Measurements from ENCODE around the gene LRRC27. TPM values are rescaled to one million over a fixed set of nuclear protein-coding genes. Genes with fewer than 3 reads are reported as not detected.
"Not testable (repeated sequence)": the region's sequence is repeated elsewhere in the genome, so short reads cannot be mapped to it uniquely, and the experiment has no call there.

Gene LRRC27
- total RNA-seq, 1 donor from 2014 or later, result 9.3 TPM

DNA sequence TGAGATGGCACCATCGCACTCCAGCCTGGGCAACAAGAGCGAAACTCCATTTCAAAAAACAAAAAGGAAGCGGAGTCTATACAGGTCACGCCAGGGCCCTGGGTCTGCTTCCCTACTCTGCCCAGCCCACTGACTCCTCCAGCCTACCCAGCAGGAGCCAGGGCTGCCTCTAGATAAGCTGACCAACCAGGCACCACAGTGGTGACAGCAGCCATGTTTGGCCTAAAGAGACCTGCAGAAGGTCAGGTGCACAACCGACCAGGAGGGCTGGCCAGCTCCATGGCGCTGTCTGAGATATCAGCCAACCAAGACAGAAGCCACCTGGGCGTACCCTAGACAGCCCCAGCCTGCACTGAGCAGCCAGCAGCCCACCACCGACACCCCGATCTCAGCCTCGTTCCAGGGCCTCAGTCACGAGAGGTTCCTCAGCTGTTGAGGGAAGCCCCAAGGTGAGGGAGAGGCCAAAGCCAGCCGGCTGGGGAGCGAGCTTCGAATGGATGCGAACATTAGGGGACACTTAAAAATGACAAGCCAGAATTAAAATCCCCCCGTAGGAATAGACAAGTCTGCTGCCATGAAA, 40.6 kb downstream of the LRRC27 start:
- DNase-seq (ENCODE audit: low read depth), result no peak

DNA sequence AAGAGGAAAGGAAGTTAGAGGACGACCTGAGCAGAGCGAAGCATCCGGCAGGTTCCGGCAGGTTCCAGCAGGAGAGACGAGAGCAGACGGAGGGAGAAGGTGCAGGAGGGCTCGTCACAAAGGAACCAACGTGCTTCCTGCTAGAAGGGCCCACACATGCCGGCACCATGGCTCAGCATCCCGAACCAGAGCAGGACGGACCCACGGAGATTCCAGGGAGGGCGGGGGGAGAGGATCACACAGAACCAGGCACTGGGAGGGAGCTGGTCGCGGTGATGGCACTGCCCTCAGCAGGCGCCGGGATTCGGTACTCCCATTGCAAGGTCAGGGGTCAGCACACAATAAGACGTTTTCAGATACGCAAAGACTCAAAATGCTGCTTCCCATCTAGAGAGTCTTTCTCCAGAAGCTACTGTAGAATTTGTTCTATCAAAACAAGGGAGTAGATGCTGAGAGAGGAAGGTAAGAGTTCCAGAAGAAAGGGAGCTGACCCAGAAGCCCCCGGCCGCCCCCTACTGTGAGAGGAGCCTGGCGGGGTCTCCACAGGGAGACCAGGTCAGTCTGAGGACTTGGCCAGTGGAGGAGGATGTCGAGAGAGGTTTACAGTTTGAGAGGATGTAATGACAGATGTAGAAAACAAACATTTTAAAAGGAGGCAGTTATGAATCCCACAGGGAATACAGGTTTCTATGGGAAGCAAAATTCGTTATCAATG, 41.4 kb downstream of the LRRC27 start:
- no peak for DNase-seq (ENCODE audit: low read depth)

DNA sequence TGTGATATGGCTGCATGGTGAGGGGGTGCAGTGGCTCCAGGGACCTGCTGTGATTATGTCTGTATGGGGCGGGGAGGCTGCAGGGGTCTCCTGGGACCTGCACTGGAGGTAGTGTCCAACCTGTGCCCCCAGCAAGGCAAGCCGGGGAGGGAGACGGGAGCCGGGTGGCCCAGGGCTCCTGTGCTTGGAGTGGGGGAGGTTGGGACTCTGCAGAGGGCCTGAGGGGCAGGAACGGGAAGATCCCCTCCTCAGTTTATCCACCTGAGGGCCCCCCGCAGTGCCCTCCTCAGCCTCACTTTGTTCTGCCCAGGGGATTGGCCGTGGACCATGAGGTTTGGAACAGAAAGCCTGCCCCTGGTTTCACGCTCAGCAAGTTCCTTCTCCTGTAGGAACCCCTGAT, 42.2 kb downstream of the LRRC27 start:
- no peak for DNase-seq (ENCODE audit: low read depth)

DNA sequence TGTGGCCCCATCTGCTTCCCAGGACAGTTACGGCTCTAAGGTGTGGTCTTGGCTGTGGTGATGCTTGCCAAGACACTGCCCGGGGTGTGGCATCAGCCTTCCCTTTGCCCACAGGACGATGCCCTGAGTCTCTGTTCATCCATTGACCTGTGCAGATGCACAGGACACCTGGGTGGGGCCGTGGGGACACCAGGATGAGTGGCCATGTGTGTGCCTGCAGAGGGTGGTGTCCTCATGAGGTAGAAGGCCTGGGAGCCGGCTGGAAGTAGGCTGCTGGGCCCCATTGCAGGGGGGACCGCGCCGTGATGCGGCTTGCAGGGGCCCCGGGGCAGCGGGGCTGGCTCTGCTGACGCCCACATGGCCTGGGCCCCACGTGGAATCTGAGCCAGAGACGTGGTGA, 42.6 kb downstream of the LRRC27 start:
- DNase-seq (ENCODE audit: low read depth), result no peak

DNA sequence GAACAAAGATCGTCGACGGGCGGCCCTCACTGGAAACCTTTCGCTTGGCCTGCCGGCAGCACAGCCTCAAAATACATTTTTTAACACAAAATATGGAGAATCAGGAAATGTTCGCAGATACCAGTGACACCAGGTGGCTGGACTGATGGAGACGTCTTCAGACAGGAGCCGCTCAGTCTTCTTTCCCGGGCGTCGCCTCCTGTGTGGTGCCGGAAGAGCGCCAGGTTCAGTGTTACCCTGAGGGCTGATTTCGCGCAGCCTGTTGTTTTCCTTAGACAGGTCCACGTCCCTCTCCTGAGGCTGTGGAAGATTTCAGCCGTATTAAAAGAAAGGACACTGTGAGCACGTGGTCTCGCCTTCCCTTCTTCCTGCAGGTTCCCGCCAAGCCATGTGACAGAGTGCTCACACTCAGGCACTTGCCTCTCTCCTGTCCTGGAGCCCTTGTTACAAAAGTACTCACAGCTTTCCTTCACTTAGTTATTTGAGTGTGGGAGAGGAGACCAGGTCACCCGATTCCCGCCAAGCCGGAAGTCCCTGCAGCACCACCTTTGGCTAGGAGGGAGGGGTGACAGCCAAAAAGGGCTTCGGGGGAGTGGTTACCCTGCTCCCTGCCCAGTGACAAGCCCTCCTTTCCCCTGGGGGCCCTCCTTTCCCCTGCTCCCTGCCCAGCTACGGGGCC, 43.3 kb downstream of the LRRC27 start:
- DNase-seq (ENCODE audit: low read depth), result no peak

DNA sequence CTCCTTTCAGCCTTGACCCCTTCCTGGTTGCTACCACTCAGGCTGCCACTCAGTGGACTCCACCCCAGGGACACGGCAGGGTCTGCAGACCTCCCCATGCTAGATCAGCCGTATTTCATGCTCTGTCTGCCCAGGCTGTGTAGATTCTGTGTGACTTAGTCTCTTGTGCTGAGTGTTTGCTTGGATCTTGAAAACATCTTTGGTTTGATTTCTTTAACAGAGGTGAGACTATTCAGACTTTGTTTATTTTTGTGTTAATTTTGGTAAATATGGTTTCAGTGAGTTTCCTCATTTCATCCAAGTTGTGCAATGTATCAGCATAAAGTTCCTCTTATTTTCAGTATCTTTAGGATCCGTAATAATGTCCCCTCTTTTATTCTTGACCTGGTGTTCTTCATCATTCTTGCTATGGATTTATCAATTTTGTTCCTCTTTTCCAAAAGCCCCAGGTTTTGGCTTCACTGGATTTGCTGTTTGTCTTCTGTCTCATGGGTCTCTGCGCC, 43.9 kb downstream of the LRRC27 start:
- DNase-seq (ENCODE audit: low read depth), result no peak

DNA sequence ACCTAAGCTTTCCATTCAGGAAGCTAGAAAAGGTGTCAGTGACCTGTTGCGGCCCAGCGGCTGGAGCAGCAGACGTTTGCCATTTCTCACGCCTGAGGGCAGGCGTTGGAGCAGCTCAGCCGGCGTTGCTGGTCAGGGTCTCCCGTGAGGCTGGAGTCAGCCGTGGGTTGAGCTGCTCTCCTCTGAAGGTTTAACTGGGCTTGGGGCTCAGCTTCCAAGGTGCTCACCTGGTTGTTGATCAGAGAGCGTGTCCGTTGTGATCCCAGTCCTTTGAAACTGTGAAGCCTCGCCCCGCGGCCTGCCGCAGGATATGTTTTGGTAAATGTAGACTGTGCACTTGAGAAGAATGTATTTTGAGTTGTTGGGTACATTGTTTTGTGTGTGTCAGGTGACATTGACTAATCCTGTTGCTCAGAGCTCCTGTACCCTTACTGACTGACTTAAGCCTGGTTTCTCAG, 44.4 kb downstream of the LRRC27 start:
- DNase-seq (ENCODE audit: low read depth), result no peak

DNA sequence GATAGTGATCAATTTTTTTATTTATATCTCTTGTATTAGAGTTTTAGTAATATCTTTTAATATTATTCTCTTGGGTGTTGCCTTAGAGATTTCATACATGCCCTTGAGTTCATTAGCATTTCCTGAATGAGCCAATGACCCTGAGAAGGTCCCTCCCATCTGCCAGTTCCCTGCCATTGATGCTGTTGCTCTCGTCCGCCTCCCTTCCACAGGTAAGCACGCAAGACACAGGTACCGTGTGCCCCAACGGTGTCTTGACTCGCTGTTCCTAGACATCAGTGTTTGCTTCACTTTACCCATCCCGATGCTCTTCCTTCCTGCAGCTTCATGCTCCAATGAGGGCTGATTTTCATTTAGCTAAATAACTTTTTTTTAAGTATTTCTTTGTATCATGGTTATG, 45.3 kb downstream of the LRRC27 start:
- DNase-seq (ENCODE audit: low read depth), result no peak

DNA sequence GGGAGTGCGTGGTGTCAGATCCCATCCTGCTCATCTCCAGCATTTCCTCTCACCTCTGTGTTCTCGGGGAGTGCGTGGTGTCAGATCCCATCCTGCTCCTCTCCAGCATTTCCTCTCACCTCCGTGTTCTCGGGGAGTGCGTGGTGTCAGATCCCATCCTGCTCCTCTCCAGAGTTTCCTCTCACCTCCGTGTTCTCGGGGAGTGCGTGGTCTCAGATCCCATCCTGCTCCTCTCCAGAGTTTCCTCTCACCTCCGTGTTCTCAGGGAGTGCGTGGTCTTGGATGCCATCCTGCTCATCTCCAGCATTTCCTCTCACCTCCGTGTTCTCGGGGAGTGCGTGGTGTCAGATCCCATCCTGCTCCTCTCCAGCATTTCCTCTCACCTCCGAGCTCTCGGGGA, 47.0 kb downstream of the LRRC27 start:
- DNase-seq (ENCODE audit: low read depth), result not testable (repeated sequence)

DNA sequence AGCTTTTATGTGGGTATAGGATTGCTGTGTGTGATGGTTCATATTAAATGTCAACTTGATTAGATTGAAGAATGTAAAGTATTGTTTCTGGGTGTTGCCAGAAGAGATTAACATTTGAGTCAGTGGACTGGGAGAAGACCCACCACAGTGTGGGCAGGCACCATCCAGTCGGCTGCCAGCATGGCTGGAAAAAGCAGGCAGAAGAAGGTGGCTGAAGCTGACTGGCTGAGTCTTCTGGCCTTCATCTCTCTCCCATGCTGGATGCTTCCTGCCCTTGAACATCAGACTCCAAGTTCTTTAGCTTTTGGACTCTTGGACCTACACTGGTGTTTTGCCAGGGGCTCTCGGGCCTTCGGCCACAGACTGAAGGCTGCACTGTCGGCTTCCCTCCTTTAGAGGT, 49.0 kb downstream of the LRRC27 start:
- not testable (repeated sequence) for DNase-seq (ENCODE audit: low read depth)

DNA sequence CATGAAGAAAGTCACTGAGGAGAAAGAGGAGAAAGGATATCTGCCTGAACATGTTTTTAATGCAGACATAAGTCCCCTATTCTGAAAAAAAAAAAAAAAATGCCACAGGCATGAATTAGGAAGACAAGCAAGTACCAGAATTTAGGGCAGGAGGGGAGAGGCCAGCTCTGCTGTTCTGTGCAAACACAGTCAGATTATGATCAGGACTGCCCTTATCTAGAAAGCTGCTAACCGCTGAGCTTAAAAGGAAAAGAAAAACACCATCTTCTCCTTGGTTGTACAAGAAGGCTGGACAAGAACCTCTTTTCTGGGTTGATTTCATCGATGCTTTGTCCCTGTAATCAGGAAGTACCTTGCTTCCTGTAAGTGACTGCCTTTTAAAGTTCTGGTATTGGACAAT, 49.7 kb downstream of the LRRC27 start:
- no peak for DNase-seq (ENCODE audit: low read depth)

DNA sequence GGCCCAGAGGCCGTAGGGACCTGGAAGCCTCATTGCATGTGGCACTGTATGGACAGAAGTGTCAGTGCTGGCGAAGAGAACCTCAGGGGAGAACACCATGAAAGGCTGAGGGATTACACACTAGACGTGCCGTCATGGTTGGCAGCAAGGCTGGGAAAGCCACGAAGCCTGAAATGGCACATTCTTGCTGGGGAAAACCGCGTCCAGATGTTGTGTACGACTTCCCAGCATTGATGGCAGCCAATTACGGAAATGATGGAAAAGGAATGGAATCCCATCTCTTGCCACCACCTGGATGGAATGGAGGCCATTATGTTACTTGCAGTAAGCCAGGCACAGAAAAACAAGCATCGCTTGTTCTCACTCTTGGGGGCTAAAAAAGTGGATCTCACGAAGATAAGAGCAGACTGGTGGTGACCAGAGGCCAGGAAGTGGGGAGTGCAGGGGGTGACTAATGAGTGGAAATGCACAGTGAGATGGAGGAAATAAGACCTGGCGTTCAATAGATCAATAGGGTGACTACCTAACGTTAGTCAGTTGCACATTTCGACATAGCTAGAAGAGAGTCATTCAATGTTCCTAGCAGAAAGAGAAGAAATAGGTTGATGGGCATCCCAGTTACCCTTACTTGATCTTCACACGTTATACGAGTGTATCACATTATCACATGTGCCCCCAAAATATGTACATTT, 50.4 kb downstream of the LRRC27 start:
- DNase-seq (ENCODE audit: low read depth), result no peak

DNA sequence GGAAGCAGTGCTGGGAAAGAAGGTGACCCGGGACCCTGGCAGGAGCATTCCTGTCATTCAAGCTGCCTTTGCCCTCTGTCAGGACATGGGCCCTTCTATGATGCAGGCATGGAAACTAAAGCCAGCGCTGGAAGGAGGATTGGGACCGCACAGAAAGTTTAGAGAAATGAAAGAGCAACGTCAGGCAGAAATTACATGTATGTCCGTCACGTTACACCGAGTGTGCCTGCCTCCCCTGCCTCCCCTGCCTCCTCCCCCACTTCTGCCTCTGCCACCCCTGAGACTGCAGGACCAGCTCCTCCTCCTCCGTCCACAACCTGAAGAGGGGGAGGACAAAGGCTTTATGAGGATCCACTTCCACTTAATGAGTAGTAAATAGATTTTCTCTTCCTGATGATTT, 51.1 kb downstream of the LRRC27 start:
- no peak for DNase-seq (ENCODE audit: low read depth)

DNA sequence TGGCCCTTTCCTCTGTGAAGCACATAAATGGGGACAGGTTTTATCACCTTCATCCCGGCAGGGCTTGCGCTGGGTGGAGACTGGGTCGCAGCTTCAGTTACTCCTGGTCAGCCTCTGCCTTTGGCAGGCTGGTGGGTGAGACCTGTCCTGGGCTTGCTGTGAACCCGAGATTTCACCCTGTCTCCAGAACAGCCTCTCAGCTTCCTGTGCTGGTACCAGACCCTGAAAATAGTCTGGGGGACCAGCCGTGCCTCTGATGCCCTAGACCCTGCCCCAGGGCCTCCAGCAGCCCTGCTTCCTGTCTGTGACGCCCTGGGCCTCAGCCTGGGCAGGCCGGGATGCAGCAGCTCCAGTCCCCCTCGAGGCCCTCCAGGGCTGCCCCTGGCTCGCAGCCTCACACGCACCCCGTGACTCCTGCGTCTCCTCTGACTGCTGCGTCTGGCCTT, 51.8 kb downstream of the LRRC27 start:
- no peak for DNase-seq (ENCODE audit: low read depth)

DNA sequence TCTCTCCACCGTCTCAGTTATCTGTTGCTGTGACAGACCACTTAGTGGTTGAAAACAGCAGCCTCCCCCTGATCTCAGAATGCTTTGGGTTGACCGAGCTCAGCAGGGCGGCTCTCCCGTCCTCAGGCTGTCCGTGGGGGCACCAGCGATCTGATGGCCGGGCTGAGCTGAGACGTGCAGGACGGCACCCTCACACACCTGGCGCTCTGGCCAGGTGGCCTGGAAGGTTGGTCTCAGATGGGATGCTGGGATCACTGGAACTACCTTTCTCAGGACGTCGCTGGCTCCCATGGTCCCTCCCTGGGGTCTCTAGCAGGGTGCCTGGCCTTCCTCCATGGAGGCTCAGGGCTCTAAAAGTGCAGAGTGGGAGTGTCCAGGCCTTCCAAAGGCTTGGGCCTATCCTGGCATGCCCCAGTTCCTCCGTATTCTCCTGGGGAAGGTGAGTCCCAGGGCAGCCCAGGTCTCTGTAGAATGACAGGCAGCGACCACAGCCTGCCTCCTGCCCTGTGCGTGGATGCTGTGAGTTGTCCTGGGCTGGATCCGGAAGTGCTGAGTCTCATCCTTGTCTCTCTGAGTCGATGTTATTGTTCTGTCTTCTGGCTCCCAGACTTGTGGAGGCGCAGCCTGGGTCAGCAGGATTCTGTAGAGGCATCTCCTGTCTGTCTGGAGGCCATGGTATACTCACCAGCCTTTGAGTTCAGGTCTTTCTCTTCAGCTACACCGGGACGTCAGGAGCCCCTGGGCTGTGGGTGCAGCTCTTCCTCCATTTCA, 52.8 kb downstream of the LRRC27 start:
- no peak for DNase-seq (ENCODE audit: low read depth)

DNA sequence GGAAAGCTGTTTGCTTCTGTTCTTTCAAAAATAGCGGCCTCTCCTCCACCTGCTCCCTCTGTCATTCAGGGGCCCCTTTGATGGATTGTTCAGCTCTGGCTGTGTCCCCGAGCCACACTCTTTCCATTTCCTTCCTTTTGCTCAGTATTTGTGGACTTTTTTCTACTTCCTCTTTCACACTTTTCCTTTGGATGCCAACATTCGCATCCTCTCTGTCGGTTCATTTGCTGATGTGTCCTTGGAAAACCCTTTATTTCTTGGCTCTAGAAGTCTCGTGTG, 53.3 kb downstream of the LRRC27 start:
- DNase-seq (ENCODE audit: low read depth), result no peak

DNA sequence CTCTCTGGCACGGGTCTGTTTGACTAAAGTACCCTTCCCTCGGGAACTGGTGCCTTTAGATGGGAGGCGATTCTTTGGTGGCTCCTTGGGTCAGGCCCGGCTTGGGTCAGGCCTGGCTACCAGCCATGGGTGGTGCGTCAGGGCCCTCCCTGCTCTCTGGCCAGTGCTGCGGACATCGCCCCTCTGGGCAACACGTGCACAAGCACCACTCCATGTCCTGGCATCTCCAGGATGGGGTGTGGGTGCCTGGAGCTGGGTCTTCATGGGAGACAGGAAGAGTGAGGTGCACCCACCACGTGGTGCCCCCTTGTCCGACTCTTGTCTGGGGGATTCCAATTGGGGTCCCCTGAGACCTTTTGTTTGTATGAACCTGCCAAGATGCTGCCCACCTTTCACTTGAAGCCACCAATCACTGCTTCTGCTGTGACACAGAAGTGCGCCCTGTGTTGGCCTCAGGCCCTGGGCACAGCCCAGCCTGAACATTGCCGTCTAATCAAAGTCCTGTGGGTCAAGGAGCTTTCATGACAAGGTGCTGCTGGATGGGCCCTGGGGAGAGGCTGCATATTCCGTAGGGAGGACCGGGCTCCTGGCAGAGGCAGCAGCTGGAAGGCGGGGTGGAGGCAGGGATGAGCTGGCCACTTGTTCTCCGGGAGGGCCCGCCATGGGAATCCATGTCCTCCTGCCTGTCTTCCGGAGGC, 53.9 kb downstream of the LRRC27 start:
- DNase-seq (ENCODE audit: low read depth), result no peak

DNA sequence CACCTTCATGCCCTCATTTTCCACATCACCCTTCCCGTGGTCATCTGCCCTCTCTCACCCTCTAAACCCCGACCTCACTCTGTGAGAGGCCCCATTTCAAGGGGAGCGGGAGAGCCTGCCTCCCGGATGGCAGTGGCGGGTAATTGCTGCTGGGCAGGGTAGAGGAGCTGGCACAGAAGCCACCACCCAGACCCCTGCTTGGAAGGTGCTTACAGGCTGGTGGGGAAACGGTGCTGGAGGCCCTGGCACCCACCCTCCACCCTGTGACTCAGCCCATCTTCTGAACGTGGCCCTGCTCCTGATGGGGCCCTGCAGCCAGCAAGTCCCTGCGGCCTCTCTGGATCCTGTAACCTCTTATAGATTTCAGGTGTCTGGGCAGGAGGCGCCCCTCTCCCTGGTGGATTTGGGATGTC, 54.4 kb downstream of the LRRC27 start:
- DNase-seq (ENCODE audit: low read depth), result no peak

DNA sequence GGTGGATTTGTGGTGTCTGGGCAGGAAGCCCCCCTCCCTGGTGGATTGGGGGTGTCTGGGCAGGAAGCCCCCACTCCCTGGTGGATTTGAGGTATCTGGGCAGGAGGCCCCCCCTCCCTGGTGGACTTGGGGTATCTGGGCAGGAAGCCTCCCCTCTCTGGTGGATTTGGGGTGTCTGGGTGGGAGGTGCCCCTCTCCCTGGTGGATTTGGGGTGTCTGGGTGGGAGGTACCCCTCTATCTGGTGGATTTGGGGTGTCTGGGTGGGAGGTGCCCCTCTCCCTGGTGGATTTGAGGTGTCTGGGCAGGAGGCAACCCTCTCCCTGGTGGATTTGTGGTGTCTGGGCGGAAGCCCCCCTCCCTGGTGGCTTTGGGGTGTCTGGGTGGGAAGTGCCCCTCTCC, 54.9 kb downstream of the LRRC27 start:
- DNase-seq (ENCODE audit: low read depth), result not testable (repeated sequence)

DNA sequence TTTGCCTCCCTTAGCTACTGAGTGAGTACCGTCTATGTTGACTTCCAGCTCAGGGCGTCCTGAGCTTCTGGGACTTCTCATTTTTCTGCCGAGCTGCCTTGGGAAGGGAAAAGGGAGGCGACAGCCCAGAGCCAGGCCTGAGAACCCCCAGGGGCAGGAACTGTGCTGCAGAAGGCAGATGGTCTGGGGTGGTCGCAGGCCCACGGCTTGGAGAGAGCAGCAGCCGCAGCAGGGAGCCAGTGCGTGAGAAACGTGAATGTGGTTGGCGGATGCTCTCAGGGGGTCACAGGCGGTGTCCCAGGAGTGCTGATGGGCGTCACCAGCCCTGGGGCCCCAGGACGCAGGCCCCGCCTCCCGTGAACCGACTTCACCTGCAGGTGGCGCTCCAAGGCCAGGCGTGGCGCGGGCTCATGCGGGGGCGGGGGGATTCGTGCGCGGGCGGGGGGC, 55.8 kb downstream of the LRRC27 start:
- no peak for DNase-seq (ENCODE audit: low read depth)

Measured in myocyte (in vitro differentiated cells).